ENCODE measurements around the gene TM7SF2. TPM values are rescaled to one million over a fixed set of nuclear protein-coding genes. Genes with fewer than 3 reads are reported as not detected.

TM7SF2 gene
- total and polyA plus RNA-seq, 2 of the 13 experiments (the other 11 are each of a cell fraction or from before 2014, with no cell fraction given): 56.0 to 66.9 TPM

GRCh38 chr11:65121447-65121864, 9.8 kb downstream of the TM7SF2 start (continued):
- TF ChIP-seq NFAT5 (CRISPR knock-in tag; IDR thresholded peaks at IDR 0.05) (no peak), MYPOP (CRISPR knock-in tag; IDR thresholded peaks at IDR 0.05) (0 out of 2 replicates have a peak, but pooled peaks have one; percentile 11), SP1 (IDR thresholded peaks at IDR 0.05) (no peak), SP1 (CRISPR knock-in tag; IDR thresholded peaks at IDR 0.05) (no peak), ATF7 (IDR thresholded peaks at IDR 0.05) (no peak), ATF7 (CRISPR knock-in tag; IDR thresholded peaks at IDR 0.05) (no peak), ZXDC (CRISPR knock-in tag; IDR thresholded peaks at IDR 0.05) (0 out of 2 replicates have a peak, but pooled peaks have one; percentile 4), CEBPG (CRISPR knock-in tag; IDR thresholded peaks at IDR 0.05) (no peak), ARNTL (CRISPR knock-in tag; IDR thresholded peaks at IDR 0.05) (peak; percentile 56; the same call in 1 of the 2 replicates), ZNF547 (CRISPR knock-in tag; IDR thresholded peaks at IDR 0.05) (0 out of 2 replicates have a peak, but pooled peaks have one; percentile 4), HOXA5 (CRISPR knock-in tag; IDR thresholded peaks at IDR 0.05) (no peak), FOXK2 (IDR thresholded peaks at IDR 0.05) (no peak), ZNF543 (CRISPR knock-in tag; IDR thresholded peaks at IDR 0.05) (0 out of 2 replicates have a peak, but pooled peaks have one; percentile 0), ZNF331 (CRISPR knock-in tag; IDR thresholded peaks at IDR 0.05) (no peak), ZNF235 (CRISPR knock-in tag; IDR thresholded peaks at IDR 0.05; ENCODE audit: borderline replicate concordance) (no peak), AHR (CRISPR knock-in tag; IDR thresholded peaks at IDR 0.05) (no peak), TOPORS (CRISPR knock-in tag; IDR thresholded peaks at IDR 0.05) (peak; percentile 8; the same call in 1 of the 2 replicates)
- TF ChIP-seq, protein P1, sequence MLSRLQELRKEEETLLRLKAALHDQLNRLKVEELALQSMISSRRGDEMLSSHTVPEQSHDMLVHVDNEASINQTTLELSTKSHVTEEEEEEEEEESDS (CRISPR knock-in tag; IDR thresholded peaks at IDR 0.05; ENCODE audit: borderline replicate concordance): no peak
- TF ChIP-seq, protein P2, sequence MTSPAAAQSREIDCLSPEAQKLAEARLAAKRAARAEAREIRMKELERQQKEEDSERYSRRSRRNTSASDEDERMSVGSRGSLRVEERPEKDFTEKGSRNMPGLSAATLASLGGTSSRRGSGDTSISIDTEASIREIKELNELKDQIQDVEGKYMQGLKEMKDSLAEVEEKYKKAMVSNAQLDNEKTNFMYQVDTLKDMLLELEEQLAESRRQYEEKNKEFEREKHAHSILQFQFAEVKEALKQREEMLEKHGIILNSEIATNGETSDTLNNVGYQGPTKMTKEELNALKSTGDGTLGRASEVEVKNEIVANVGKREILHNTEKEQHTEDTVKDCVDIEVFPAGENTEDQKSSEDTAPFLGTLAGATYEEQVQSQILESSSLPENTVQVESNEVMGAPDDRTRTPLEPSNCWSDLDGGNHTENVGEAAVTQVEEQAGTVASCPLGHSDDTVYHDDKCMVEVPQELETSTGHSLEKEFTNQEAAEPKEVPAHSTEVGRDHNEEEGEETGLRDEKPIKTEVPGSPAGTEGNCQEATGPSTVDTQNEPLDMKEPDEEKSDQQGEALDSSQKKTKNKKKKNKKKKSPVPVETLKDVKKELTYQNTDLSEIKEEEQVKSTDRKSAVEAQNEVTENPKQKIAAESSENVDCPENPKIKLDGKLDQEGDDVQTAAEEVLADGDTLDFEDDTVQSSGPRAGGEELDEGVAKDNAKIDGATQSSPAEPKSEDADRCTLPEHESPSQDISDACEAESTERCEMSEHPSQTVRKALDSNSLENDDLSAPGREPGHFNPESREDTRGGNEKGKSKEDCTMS (CRISPR knock-in tag; conservative IDR thresholded peaks at IDR 0.05): no peak

Measured in HepG2 (cell line).